MM.1S (cell line): ENCODE measurements around the gene KCNJ15.

ENCODE experiments used
- EZH2 ChIP-seq: fragments of 300-600 bp; sonication (generic); optimal IDR thresholded peaks from 2 replicates; pipeline ENCODE3; 2017; ENCODE audit warnings: low read depth, mild to moderate bottlenecking, antibody characterized with exemption, low read length, mixed read lengths
- TF ChIP-seq, protein P1 (sequence below): fragments of 300-600 bp; sonication (generic); IDR thresholded peaks from 2 replicates; pipeline ENCODE4 v1.5.1; 2016; ENCODE audit warnings: antibody characterized with exemption, low read length, mixed read lengths

DNA sequence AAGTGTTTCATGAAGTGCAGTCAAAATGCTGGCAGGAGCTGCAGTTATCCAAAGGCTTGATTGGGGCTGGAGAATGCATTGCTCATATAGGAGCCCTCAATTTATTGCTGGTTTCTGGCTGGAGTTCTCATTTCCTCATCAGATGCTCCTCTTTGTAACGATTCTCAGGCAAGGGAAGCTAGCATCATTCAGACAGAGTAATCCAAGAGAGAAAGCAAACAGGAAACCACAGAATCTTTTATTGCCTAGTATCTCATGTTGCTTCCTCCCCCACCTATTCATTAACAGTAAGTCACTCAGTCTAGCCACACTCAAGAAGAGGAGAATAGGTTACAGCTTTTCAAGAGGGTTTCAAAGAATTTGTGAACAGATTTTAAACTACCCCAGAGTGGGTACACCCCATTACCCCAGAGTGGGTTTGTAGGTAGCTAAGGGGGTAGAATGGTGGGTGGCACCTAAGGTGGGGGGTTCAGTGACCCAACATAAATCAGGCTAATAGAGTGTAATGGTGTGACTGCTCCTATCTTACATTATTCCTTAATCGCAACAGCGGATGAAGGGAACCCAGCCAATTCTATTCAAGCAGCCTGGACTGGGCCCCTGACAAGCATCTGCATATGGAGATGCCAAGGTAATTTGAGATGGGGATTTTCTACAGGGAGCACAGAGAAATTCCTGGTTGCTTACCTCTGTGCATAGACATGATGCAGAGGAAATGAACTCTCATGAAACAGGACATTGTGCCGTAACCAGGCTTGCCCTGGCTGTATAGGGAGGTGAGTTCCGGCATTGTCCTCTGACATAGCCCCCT, 67.1 kb downstream of the KCNJ15 start:
- TF ChIP-seq, protein P1, sequence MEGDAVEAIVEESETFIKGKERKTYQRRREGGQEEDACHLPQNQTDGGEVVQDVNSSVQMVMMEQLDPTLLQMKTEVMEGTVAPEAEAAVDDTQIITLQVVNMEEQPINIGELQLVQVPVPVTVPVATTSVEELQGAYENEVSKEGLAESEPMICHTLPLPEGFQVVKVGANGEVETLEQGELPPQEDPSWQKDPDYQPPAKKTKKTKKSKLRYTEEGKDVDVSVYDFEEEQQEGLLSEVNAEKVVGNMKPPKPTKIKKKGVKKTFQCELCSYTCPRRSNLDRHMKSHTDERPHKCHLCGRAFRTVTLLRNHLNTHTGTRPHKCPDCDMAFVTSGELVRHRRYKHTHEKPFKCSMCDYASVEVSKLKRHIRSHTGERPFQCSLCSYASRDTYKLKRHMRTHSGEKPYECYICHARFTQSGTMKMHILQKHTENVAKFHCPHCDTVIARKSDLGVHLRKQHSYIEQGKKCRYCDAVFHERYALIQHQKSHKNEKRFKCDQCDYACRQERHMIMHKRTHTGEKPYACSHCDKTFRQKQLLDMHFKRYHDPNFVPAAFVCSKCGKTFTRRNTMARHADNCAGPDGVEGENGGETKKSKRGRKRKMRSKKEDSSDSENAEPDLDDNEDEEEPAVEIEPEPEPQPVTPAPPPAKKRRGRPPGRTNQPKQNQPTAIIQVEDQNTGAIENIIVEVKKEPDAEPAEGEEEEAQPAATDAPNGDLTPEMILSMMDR: no peak
- no peak for TF ChIP-seq EZH2
